Prostate gland (tissue), 2 donors: ENCODE measurements around the gene TLCD3A.

Source experiments
- POLR2AphosphoS5 ChIP-seq: sonication (generic); formaldehyde crosslinking; IDR thresholded peaks from one replicate; pipeline ENCODE4 v1.6.1; 2017; ENCODE audit warnings: antibody characterized with exemption
- TF ChIP-seq, protein P1 (sequence below), 4 experiments: fragments of 200-600 bp in 2 of 4; fragments of 450-650 bp in 2 of 4; sonication (generic) in 2 of 4; IDR thresholded peaks; 1 replicate in 3 of 4; 2 replicates in 1 of 4; pipeline ENCODE4 v1.5.1; 2016 to 2019; ENCODE audit warnings: antibody characterized with exemption in 4 of 4, mild to moderate bottlenecking in 2 of 4, moderate library complexity in 2 of 4

DNA sequence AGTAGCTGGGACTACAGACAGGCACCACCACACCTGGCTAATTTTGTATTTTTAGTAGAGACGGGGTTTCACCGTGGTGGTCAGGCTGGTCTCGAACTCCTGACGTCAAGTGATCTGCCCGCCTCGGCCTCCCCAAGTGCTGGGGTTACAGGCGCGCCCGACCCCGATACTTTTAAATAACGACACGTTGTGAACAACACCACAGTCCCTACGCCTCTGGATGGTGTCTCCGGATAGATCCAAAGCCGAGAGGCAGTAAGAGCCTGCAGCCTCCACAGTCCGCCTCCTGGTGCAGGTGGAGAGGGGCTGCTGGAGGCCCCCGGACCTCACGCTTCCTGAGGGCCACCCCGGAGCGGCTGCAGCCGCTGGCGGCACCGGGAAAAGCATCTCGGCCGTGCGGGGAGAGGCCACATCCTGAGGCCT, 741 bp upstream of the TLCD3A start:
- TF ChIP-seq, protein P1, sequence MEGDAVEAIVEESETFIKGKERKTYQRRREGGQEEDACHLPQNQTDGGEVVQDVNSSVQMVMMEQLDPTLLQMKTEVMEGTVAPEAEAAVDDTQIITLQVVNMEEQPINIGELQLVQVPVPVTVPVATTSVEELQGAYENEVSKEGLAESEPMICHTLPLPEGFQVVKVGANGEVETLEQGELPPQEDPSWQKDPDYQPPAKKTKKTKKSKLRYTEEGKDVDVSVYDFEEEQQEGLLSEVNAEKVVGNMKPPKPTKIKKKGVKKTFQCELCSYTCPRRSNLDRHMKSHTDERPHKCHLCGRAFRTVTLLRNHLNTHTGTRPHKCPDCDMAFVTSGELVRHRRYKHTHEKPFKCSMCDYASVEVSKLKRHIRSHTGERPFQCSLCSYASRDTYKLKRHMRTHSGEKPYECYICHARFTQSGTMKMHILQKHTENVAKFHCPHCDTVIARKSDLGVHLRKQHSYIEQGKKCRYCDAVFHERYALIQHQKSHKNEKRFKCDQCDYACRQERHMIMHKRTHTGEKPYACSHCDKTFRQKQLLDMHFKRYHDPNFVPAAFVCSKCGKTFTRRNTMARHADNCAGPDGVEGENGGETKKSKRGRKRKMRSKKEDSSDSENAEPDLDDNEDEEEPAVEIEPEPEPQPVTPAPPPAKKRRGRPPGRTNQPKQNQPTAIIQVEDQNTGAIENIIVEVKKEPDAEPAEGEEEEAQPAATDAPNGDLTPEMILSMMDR (IDR thresholded peaks at IDR 0.05) = no peak
- TF ChIP-seq POLR2AphosphoS5 = no peak
